Lung (tissue), 12 donors: ENCODE data around the gene ATF6B. TPM values are rescaled to one million over a fixed set of nuclear protein-coding genes. Genes with fewer than 3 reads are reported as not detected.

ENCODE experiments used
- ATAC-seq: fragments of 200-7000 bp; cut with Tn5 transposase; one replicate; pipeline ENCODE4 v1.9.1; 2020; ENCODE audit warnings: moderate number of reproducible peaks; ENCODE audit not compliant: insufficient read depth, low FRiP score
- DNase-seq, 3 donors: peaks; one replicate each; pipeline ENCODE4 v3.0.0-alpha.2; 2013 to 2017
- H3K27ac ChIP-seq, 2 donors: one replicate each; pipeline ENCODE4 v1.5.1; 2013; ENCODE audit warnings: mild to moderate bottlenecking in 2 of 2, moderate library complexity in 2 of 2, control low read depth in 1 of 2, inconsistent platforms in 1 of 2, low read depth in 1 of 2, low read length in 1 of 2
- H3K27me3 ChIP-seq, 3 donors: one replicate each; pipeline ENCODE4 v1.5.1; 2013; ENCODE audit warnings: low read length in 2 of 3; ENCODE audit not compliant: control insufficient read depth in 3 of 3, insufficient read depth in 3 of 3
- H3K36me3 ChIP-seq, 4 donors: one replicate each; pipeline ENCODE4 v1.5.1; 2013; ENCODE audit warnings: low read length in 4 of 4, mild to moderate bottlenecking in 1 of 4, moderate library complexity in 1 of 4; ENCODE audit not compliant: control insufficient read depth in 4 of 4, insufficient read depth in 4 of 4
- H3K4me1 ChIP-seq, 5 donors: one replicate each; pipeline ENCODE4 v1.5.1; 2013; ENCODE audit warnings: low read length in 5 of 5, mild to moderate bottlenecking in 2 of 5, moderate library complexity in 1 of 5; ENCODE audit not compliant: control insufficient read depth in 5 of 5, insufficient read depth in 5 of 5
- H3K4me3 ChIP-seq: one replicate; pipeline ENCODE4 v1.5.1; 2013; ENCODE audit warnings: mild to moderate bottlenecking, control low read depth, moderate library complexity
- H3K9ac ChIP-seq, 2 donors: one replicate each; pipeline ENCODE4 v1.5.1; 2013; ENCODE audit warnings: low read length in 2 of 2, control low read depth in 1 of 2; ENCODE audit not compliant: insufficient read depth in 1 of 2
- H3K9me3 ChIP-seq, 4 donors: one replicate each; pipeline ENCODE4 v1.5.1; 2013; ENCODE audit warnings: low read length in 3 of 4, mild to moderate bottlenecking in 1 of 4, moderate library complexity in 1 of 4; ENCODE audit not compliant: control insufficient read depth in 4 of 4, insufficient read depth in 3 of 4
- CTCF ChIP-seq: IDR thresholded peaks from 2 replicates; pipeline ENCODE4 v1.5.1; 2012; ENCODE audit warnings: mild to moderate bottlenecking; ENCODE audit errors: control extremely low read depth, extremely low read depth
- WGBS, 2 donors: extraction: QIAGEN DNeasy Blood & Tissue Kit; methylation state at CpG; one replicate each; pipeline ENCODE4 v1.1.7; 2013; 5-methylcytosine and 5-hydroxymethylcytosine counted together
- polyA plus RNA-seq, 2 donors: library from polyadenylated mRNA; stranded (reverse); fragments of 200-250 nt; gene quantifications; one replicate each; pipeline ENCODE4 v1.2.1, GENCODE V29; 2013
- total RNA-seq, 2 donors: library from RNA; depleted of rRNA in 1 of 2; stranded (reverse); fragments of >200 nt in 1 of 2; gene quantifications; one replicate each; pipeline ENCODE4 v1.2.1, GENCODE V29; 2014 to 2021
- donor health status: control.
- donor health status: control.
- donor health status: Bipolar disorder and iron deficiency.
- donor health status: healthy.
- donor health status: DM: yes; HTN: yes; CAD: no.

ATF6B gene
- total and polyA plus RNA-seq, 4 donors = 50.1 to 101 (median 62.4) TPM

DNA sequence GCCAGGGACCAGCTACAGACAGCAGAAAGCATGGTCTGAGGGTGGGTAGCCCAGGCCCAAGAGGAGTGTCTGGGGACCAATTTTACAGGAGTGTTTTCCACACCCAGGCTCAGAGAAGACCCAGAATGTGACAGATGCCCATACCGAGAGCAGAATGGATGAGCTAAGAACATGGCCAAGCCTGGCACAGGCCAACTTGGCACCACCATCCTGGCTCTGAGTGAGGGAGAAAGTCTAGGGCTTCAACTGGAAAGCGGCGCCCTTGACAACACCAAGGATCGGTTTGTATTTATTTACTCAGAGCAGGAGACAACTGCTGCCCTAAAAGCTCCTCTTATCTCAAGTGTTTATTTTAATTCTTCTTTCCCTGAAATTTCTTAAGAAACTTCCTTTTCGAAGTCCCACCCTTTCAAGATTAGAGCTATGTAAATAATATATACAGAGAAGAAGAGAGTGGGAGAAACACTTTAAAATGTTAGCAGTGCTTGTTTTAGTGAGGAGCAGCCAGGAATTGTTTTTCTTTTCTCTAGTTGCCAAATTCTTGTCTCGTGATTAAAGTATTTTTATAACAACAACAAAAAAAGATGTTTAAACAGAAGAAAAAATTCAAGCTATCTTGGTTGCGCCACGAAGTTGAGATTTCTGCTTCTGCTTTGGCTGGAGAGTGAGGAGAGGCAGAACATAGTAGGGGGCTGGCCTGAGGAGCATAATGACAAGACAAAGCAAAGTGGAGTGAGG, 35.1 kb downstream of the ATF6B start:
- Histone ChIP-seq H3K9me3 (peaks cover 0 to 5% (median 0%) of the 10 kb centered on the region in 4 donors), H3K4me1 (peaks cover 0 to 54% (median 18%) of the 10 kb centered on the region in 5 donors), H3K27ac (peak overlapping the region in 1 of 2 donors; percentile 84), H3K9ac (peak overlapping the region in 1 of 2 donors; percentile 73), H3K27me3 (peaks cover 4 to 43% (median 10%) of the 10 kb centered on the region in 3 donors), H3K36me3 (peaks cover 0 to 25% (median 0%) of the 10 kb centered on the region in 4 donors), H3K4me3 (no peak overlapping the region)
- ATAC-seq (peak; percentile 15), DNase-seq (peak; percentile 87 to 98 (median 98))
- TF ChIP-seq CTCF = no peak
- 37 to 70% methylated on average over 8 of the region's 8 CpGs for WGBS, 2 donors

- Histone ChIP-seq H3K4me3 (no peak overlapping the region), H3K27ac (peak overlapping the region in 1 of 2 donors; percentile 13), H3K36me3 (peaks cover 0 to 2% (median under 1%) of the 10 kb centered on the region in 4 donors), H3K4me1 (peaks cover 0 to 31% (median 12%) of the 10 kb centered on the region in 5 donors), H3K9ac (no peak overlapping the region), H3K9me3 (no peaks in the 10 kb centered on the region), H3K27me3 (peaks cover 0 to 25% (median 3%) of the 10 kb centered on the region in 3 donors)
- no peak for TF ChIP-seq CTCF
- ATAC-seq (no peak), DNase-seq (no peak)
- 88 to 92% methylated on average over 10 of the region's 10 CpGs for WGBS, 2 donors
Observed at GRCh38 chr6:32089082-32089828, 38.8 kb downstream of the ATF6B start.

GRCh38 chr6:32088487-32089049, 39.5 kb downstream of the ATF6B start:
- Histone ChIP-seq H3K4me3 (no peak overlapping the region), H3K27ac (peak overlapping the region in 1 of 2 donors; percentile 7), H3K9ac (no peak overlapping the region), H3K9me3 (no peaks in the 10 kb centered on the region), H3K4me1 (peaks cover 0 to 24% (median 12%) of the 10 kb centered on the region in 5 donors), H3K27me3 (peaks cover 0 to 26% (median 3%) of the 10 kb centered on the region in 3 donors), H3K36me3 (peaks cover 0 to 2% (median 1%) of the 10 kb centered on the region in 4 donors)
- DNase-seq (no peak), ATAC-seq (no peak)
- TF ChIP-seq CTCF = no peak
- WGBS, 2 donors = 95 to 96% methylated on average over 14 of the region's 14 CpGs
